GM12801 (cell line): ENCODE results near the gene DGAT2L6.

Experiments used
- CTCF ChIP-seq: IDR thresholded peaks from one replicate; pipeline ENCODE4 v1.5.1; 2011; ENCODE audit warnings: control low read depth; ENCODE audit not compliant: insufficient read length; ENCODE audit errors: extremely low read depth

Gene DGAT2L6

GRCh38 chrX:70176938-70177533, at the start of gene DGAT2L6:
Gene DGAT2L6, plus strand, starts transcription at chrX:70177483. Its CDS starts 100 bp downstream, at chrX:70177583.
- TF ChIP-seq CTCF: no peak

- no peak for TF ChIP-seq CTCF
Observed at GRCh38 chrX:70128071-70128470, 49.2 kb upstream of the DGAT2L6 start.

GRCh38 chrX:70129816-70130215, 47.5 kb upstream of the DGAT2L6 start:
- no peak for TF ChIP-seq CTCF

- TF ChIP-seq CTCF: no peak
Observed at GRCh38 chrX:70132224-70132623, 45.1 kb upstream of the DGAT2L6 start.

- no peak for TF ChIP-seq CTCF
Observed at GRCh38 chrX:70132877-70133302, 44.4 kb upstream of the DGAT2L6 start.

- TF ChIP-seq CTCF: no peak
Observed at GRCh38 chrX:70133303-70134115, 43.8 kb upstream of the DGAT2L6 start, which contains the start of gene IGBP1. Gene IGBP1, plus strand, starts transcription at chrX:70133447. Its CDS starts 501 bp downstream, at chrX:70133948.

- no peak for TF ChIP-seq CTCF
Observed at GRCh38 chrX:70134116-70134477, 43.2 kb upstream of the DGAT2L6 start.
